MM.1S (cell line): ENCODE data around the gene MAP3K20.
A peak's percentile ranks its signal among the peaks of the same experiment; 100 is the strongest.

Experiments used
- DNase-seq: peaks from one replicate; pipeline ENCODE4 v3.0.0-alpha.2; 2015
- H2AFZ ChIP-seq: fragments of 300-600 bp; sonication (generic); 2 replicates; pipeline ENCODE4 v1.6.0; 2016; ENCODE audit warnings: antibody characterized with exemption, low read length
- H3F3A ChIP-seq: fragments of 300-600 bp; sonication (generic); 2 replicates; pipeline ENCODE4 v1.6.1; 2016; ENCODE audit warnings: mild to moderate bottlenecking, antibody characterized with exemption, low read length, moderate library complexity, mixed read lengths; ENCODE audit not compliant: insufficient read depth
- H3K27ac ChIP-seq: fragments of 300-600 bp; sonication (generic); 2 replicates; pipeline ENCODE4 v1.5.1; 2016; ENCODE audit warnings: mild to moderate bottlenecking, low read length
- H3K27me3 ChIP-seq: fragments of 300-600 bp; sonication (generic); replicated peaks from 2 replicates; pipeline ENCODE4 v1.6.0; 2016; ENCODE audit warnings: low read length; ENCODE audit not compliant: insufficient read depth
- H3K36me3 ChIP-seq: fragments of 300-600 bp; sonication (generic); replicated peaks from 2 replicates; pipeline ENCODE4 v1.6.1; 2016; ENCODE audit warnings: mild to moderate bottlenecking, low read length, mixed read lengths; ENCODE audit not compliant: insufficient read depth
- H3K4me1 ChIP-seq: fragments of 300-600 bp; sonication (generic); 2 replicates; pipeline ENCODE4 v1.6.1; 2016; ENCODE audit warnings: low read length, mixed read lengths
- H3K4me2 ChIP-seq: fragments of 300-600 bp; sonication (generic); 2 replicates; pipeline ENCODE4 v1.6.0; 2016; ENCODE audit warnings: low read depth, low read length
- H3K4me3 ChIP-seq: fragments of 300-600 bp; sonication (generic); 2 replicates; pipeline ENCODE4 v1.5.1; 2016; ENCODE audit warnings: low read length, mixed read lengths
- H3K79me2 ChIP-seq: fragments of 300-600 bp; sonication (generic); 2 replicates; pipeline ENCODE4 v1.6.1; 2016; ENCODE audit warnings: mixed run types, low read length, mixed read lengths
- H3K9ac ChIP-seq: fragments of 300-600 bp; sonication (generic); 2 replicates; pipeline ENCODE4 v1.6.1; 2016; ENCODE audit warnings: low read length, mixed read lengths
- H3K9me2 ChIP-seq: fragments of 300-600 bp; sonication (generic); replicated peaks from 2 replicates; pipeline ENCODE4 v1.6.1; 2016; ENCODE audit warnings: mild to moderate bottlenecking, low read length, mixed read lengths; ENCODE audit not compliant: insufficient read depth
- H3K9me3 ChIP-seq: fragments of 300-600 bp; sonication (generic); replicated peaks from 2 replicates; pipeline ENCODE4 v1.6.1; 2016; ENCODE audit warnings: mild to moderate bottlenecking, low read length, mixed read lengths; ENCODE audit not compliant: insufficient read depth
- H4K20me1 ChIP-seq: fragments of 300-600 bp; sonication (generic); 2 replicates; pipeline ENCODE4 v1.6.1; 2016; ENCODE audit warnings: mild to moderate bottlenecking, low read length, moderate library complexity, mixed read lengths; ENCODE audit not compliant: insufficient read depth
- EZH2 ChIP-seq: fragments of 300-600 bp; sonication (generic); optimal IDR thresholded peaks from 2 replicates; pipeline ENCODE3; 2017; ENCODE audit warnings: low read depth, mild to moderate bottlenecking, antibody characterized with exemption, low read length, mixed read lengths
- EZH2phosphoT487 ChIP-seq: fragments of 300-600 bp; sonication (generic); IDR thresholded peaks from 2 replicates; pipeline ENCODE4 v1.6.1; 2018; ENCODE audit warnings: antibody characterized with exemption, low read length
- TF ChIP-seq, protein P1 (sequence below): fragments of 300-600 bp; sonication (generic); IDR thresholded peaks from 2 replicates; pipeline ENCODE4 v1.5.1; 2016; ENCODE audit warnings: antibody characterized with exemption, low read length, mixed read lengths

The MAP3K20 gene

DNA sequence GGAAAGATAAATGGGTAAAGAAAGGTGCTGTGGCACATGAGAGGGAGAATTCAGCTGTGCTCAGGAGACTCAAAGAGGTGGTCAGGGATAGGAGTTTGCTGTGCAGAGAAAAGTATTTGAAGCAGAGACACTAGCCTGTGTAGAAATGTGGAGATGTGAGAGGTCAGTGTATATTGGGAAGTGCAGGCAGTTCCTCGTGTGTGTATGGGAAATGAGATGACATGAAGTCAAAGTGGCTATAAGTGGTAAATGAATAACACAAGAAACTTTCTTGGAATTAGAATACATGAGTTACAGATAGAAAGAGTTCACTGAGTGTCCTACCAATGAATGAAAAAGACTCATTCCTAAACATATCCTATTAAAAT, 11.6 kb downstream of the MAP3K20 start:
- no peaks in the 10 kb centered on the region for H3K4me1 ChIP-seq
- H3K79me2 ChIP-seq: no peaks in the 10 kb centered on the region
- no peaks in the 10 kb centered on the region for H3K27me3 ChIP-seq
- DNase-seq: no peak
- no peak overlapping the region for H3K4me3 ChIP-seq
- no peaks in the 10 kb centered on the region for H3K36me3 ChIP-seq
- no peaks in the 10 kb centered on the region for H4K20me1 ChIP-seq
- no peaks in the 10 kb centered on the region for H3K9me3 ChIP-seq
- H3K27ac ChIP-seq: no peak overlapping the region
- no peak overlapping the region for H3K4me2 ChIP-seq
- no peak for TF ChIP-seq EZH2phosphoT487
- no peak for TF ChIP-seq EZH2
- no peak overlapping the region for H2AFZ ChIP-seq
- H3K9me2 ChIP-seq: no peaks in the 10 kb centered on the region
- no peaks in the 10 kb centered on the region for H3F3A ChIP-seq
- no peak overlapping the region for H3K9ac ChIP-seq

DNA sequence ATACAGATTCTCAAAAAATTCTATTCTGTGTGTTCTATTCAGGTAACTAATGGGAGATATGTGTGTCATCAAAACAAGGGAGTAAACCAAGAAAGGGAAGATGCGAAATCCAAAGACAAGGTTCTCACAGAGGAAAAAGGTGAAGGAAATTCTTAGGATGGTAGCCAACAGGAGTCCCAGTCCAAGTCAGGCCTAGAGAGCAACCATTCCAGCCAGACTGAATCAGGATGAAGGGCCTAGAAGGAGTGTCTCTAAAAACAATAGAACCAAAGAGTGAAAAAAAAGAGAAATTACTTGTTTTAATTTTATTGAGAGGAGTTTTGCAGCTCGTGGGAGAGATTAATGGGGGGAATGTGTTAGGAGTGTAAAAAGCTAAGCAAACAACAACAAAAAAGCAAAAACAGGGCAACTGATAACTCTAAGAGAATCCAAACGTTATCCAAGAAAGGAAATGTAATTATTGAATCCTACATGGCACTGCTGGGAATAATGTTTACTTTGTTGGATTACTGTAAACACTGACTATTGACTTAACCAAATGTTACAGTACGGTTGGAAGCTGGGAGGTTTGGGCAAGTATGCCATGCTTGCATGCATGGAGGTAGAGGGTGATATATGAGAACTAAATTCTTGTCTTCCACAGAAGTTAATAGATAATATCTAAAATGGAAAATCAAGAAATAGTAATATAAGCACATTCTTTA, 12.3 kb downstream of the MAP3K20 start:
- no peaks in the 10 kb centered on the region for H3K9me3 ChIP-seq
- H3K4me1 ChIP-seq: no peaks in the 10 kb centered on the region
- no peaks in the 10 kb centered on the region for H3K79me2 ChIP-seq
- no peak overlapping the region for H3K4me2 ChIP-seq
- H3K36me3 ChIP-seq: no peaks in the 10 kb centered on the region
- TF ChIP-seq EZH2phosphoT487 (no peak), EZH2 (no peak)
- TF ChIP-seq, protein P1, sequence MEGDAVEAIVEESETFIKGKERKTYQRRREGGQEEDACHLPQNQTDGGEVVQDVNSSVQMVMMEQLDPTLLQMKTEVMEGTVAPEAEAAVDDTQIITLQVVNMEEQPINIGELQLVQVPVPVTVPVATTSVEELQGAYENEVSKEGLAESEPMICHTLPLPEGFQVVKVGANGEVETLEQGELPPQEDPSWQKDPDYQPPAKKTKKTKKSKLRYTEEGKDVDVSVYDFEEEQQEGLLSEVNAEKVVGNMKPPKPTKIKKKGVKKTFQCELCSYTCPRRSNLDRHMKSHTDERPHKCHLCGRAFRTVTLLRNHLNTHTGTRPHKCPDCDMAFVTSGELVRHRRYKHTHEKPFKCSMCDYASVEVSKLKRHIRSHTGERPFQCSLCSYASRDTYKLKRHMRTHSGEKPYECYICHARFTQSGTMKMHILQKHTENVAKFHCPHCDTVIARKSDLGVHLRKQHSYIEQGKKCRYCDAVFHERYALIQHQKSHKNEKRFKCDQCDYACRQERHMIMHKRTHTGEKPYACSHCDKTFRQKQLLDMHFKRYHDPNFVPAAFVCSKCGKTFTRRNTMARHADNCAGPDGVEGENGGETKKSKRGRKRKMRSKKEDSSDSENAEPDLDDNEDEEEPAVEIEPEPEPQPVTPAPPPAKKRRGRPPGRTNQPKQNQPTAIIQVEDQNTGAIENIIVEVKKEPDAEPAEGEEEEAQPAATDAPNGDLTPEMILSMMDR: no peak
- no peak overlapping the region for H3K9ac ChIP-seq
- no peak for DNase-seq
- H4K20me1 ChIP-seq: no peaks in the 10 kb centered on the region
- no peak overlapping the region for H2AFZ ChIP-seq
- no peaks in the 10 kb centered on the region for H3K9me2 ChIP-seq
- H3K4me3 ChIP-seq: no peak overlapping the region
- no peaks in the 10 kb centered on the region for H3K27me3 ChIP-seq
- no peak overlapping the region for H3K27ac ChIP-seq
- no peaks in the 10 kb centered on the region for H3F3A ChIP-seq

DNA sequence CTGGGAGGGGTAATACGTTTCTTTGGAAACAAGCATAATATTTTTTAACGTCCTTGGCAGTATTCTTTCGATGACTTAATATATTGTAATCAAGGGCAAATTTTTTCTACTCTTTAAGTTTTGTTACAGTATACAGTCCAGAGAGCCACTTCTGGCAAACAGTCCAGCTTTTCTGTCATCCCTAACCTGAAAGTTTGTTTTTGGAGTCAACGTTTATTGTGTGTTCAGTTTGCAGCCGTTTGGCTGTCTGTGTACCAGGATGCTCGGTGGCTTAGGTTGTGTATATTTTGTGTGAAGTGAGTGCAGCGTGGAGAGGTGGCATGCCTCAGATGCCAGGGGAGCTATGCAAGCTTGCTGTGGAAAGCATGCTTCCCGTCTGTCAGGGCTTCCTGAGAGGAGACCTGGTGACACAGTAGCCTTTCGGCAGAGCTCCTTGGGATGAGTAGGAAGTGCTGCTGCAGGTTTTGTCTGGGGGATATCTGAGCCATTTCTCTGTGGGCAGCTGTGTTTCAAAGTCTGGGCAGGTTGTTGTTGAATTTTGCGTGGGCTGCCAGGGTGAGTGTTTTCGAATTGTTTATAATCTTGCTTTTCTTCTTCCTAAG, 14.7 kb downstream of the MAP3K20 start:
- H3K4me2 ChIP-seq: no peak overlapping the region
- no peaks in the 10 kb centered on the region for H3K9me2 ChIP-seq
- H3F3A ChIP-seq: no peaks in the 10 kb centered on the region
- H3K9ac ChIP-seq: no peak overlapping the region
- H3K27me3 ChIP-seq: no peaks in the 10 kb centered on the region
- H4K20me1 ChIP-seq: no peaks in the 10 kb centered on the region
- no peaks in the 10 kb centered on the region for H3K4me1 ChIP-seq
- TF ChIP-seq, protein P1: no peak
- TF ChIP-seq EZH2phosphoT487 (no peak), EZH2 (no peak)
- H3K27ac ChIP-seq: no peak overlapping the region
- H3K9me3 ChIP-seq: no peaks in the 10 kb centered on the region
- no peaks in the 10 kb centered on the region for H3K79me2 ChIP-seq
- no peak overlapping the region for H3K4me3 ChIP-seq
- no peaks in the 10 kb centered on the region for H3K36me3 ChIP-seq
- H2AFZ ChIP-seq: no peak overlapping the region
- DNase-seq: no peak

DNA sequence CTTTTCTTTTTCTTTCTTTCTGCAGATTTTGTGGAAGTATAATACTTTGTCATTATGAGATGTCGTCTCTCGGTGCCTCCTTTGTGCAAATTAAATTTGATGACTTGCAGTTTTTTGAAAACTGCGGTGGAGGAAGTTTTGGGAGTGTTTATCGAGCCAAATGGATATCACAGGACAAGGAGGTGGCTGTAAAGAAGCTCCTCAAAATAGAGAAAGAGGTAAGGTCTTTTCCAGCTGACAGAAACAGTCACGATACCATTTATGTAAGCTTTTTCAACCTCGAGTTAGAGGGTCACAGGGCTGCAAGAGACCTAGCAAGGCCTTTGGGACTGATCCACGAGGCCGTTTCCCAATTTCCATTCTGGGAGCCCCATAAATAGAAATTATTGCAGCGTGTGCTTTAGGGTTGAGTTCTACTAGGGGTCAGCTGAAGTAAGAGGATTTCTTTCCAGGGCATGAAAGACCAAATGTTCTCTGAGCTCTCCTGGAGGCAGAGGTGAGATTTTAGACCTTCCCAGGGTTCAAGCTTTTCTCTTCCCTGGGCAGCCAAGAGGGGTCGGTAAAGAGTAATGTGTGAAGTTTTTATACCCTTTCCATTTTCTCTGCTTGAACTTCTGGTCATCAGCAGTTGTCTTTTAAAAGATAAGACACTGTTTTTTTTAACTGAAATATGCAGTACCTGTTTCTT, 15.5 kb downstream of the MAP3K20 start:
- Histone ChIP-seq H3K4me3 (no peak overlapping the region), H3K9ac (no peak overlapping the region), H3K9me2 (no peaks in the 10 kb centered on the region), H3K36me3 (no peaks in the 10 kb centered on the region), H3K27me3 (no peaks in the 10 kb centered on the region), H4K20me1 (no peaks in the 10 kb centered on the region), H2AFZ (no peak overlapping the region), H3K4me1 (no peaks in the 10 kb centered on the region), H3K79me2 (no peaks in the 10 kb centered on the region), H3F3A (no peaks in the 10 kb centered on the region), H3K9me3 (no peaks in the 10 kb centered on the region), H3K27ac (no peak overlapping the region), H3K4me2 (no peak overlapping the region)
- DNase-seq: no peak
- TF ChIP-seq, protein P1: peak; percentile 43
- TF ChIP-seq EZH2: no peak
